ENCODE results near the gene GDF7. TPM values are rescaled to one million over a fixed set of nuclear protein-coding genes. Genes with fewer than 3 reads are reported as not detected.
A peak's percentile ranks its signal among the peaks of the same experiment; 100 is the strongest.

The GDF7 gene
- total and polyA plus RNA-seq, 3 donors from 2014 or later, result 0.62 to 1.1 (median 0.69) TPM

DNA sequence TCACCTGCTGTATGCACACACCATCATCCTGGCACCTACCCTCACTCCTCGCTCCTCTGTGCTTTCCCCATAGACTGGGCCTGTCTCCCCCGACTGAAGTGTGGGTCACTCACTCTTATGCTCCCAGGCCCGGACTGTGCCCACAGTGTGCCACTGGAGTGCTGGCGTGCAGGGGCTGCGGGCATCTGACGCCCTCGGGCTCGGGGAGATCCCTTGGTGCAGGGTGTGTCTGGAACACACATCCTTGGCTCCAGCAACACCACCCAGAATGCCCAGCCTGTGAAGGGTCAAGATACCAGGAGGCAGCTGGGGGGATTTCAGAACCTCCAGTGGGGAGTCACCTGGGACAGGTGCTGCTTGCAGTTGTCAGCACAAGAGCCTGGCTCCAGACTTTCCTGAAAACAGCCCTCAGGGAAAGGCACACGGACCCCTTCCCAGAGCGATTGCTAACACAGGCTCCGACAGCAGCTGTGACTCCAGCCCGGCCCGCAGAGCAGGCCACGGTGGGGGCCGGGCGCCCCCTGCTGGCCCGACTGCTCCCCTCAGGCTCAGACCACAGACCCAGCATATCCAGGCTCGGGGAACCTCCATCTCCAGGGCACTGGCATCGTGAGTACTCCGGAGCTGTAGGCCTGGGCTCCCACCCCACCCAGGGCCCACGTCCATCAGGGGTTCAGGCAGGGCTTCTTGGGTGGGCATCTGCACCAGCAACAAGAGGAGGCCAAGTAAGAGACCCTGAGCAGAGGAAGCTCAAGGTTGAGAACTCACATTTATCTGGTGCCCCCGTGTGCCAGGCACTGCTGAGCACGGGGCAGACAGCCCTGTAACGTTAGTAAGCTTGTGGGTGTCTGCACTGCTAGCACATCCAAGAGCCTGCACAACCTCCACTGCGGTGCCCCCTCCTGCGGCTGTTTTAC is 24.6 kb upstream of the GDF7 start:
- DNase-seq, result peak; percentile 86
- 44 to 97% methylated on average over 4 to 26 of the region's 26 CpGs for WGBS, 2 donors
- Histone ChIP-seq H3K4me1 (peaks cover 7% of the 10 kb centered on the region), H3K27ac (no peak overlapping the region), H3K4me3 (no peak overlapping the region), H3K36me3 (ENCODE audit: low read depth, missing control alignments) (no peaks in the 10 kb centered on the region), H3K9me3 (no peaks in the 10 kb centered on the region), H3K27me3 (no peaks in the 10 kb centered on the region)
- intact Hi-C loops (cut with DNase I; ENCODE audit: low total_unique reads), result no loop called here
- TF ChIP-seq POLR2A (IDR thresholded peaks at IDR 0.05), result no peak
- TF ChIP-seq, protein P1, sequence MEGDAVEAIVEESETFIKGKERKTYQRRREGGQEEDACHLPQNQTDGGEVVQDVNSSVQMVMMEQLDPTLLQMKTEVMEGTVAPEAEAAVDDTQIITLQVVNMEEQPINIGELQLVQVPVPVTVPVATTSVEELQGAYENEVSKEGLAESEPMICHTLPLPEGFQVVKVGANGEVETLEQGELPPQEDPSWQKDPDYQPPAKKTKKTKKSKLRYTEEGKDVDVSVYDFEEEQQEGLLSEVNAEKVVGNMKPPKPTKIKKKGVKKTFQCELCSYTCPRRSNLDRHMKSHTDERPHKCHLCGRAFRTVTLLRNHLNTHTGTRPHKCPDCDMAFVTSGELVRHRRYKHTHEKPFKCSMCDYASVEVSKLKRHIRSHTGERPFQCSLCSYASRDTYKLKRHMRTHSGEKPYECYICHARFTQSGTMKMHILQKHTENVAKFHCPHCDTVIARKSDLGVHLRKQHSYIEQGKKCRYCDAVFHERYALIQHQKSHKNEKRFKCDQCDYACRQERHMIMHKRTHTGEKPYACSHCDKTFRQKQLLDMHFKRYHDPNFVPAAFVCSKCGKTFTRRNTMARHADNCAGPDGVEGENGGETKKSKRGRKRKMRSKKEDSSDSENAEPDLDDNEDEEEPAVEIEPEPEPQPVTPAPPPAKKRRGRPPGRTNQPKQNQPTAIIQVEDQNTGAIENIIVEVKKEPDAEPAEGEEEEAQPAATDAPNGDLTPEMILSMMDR (IDR thresholded peaks at IDR 0.05), result peak; percentile 83 to 93 (median 93)

GRCh38 chr2:20643060-20643459 is 23.9 kb upstream of the GDF7 start:
- intact Hi-C loops (cut with DNase I; ENCODE audit: low total_unique reads), result no loop called here
- peaks cover 7% of the 10 kb centered on the region for H3K4me1 ChIP-seq

GRCh38 chr2:20643826-20644225 is 23.1 kb upstream of the GDF7 start:
- Histone ChIP-seq H3K27me3 (no peaks in the 10 kb centered on the region), H3K27ac (no peak overlapping the region), H3K9me3 (no peaks in the 10 kb centered on the region), H3K4me1 (peaks cover 7% of the 10 kb centered on the region), H3K4me3 (no peak overlapping the region), H3K36me3 (ENCODE audit: low read depth, missing control alignments) (no peaks in the 10 kb centered on the region)
- 64 to 75% methylated on average over 3 of the region's 3 CpGs for WGBS, 2 donors
- no peak for DNase-seq
- TF ChIP-seq, protein P1 (IDR thresholded peaks at IDR 0.05), result no peak
- TF ChIP-seq POLR2A (IDR thresholded peaks at IDR 0.05), result no peak
- intact Hi-C loops (cut with DNase I; ENCODE audit: low total_unique reads), result no loop called here

More at GRCh38 chr2:20643060-20643459, 23.9 kb upstream of the GDF7 start:
- H3K27me3 ChIP-seq, result no peaks in the 10 kb centered on the region
- no peak overlapping the region for H3K4me3 ChIP-seq
- no peaks in the 10 kb centered on the region for H3K9me3 ChIP-seq
- no peak overlapping the region for H3K27ac ChIP-seq
- no peak for DNase-seq
- H3K36me3 ChIP-seq (ENCODE audit: low read depth, missing control alignments), result no peaks in the 10 kb centered on the region
- WGBS, 2 donors, result 89 to 94% methylated on average over 7 of the region's 7 CpGs
- TF ChIP-seq POLR2A (IDR thresholded peaks at IDR 0.05), result no peak
- TF ChIP-seq, protein P1 (IDR thresholded peaks at IDR 0.05), result no peak

- DNase-seq, result no peak
- Histone ChIP-seq H3K27me3 (no peaks in the 10 kb centered on the region), H3K36me3 (ENCODE audit: low read depth, missing control alignments) (no peaks in the 10 kb centered on the region), H3K27ac (no peak overlapping the region), H3K9me3 (no peaks in the 10 kb centered on the region), H3K4me1 (peaks cover 19% of the 10 kb centered on the region), H3K4me3 (no peak overlapping the region)
- TF ChIP-seq, protein P1 (IDR thresholded peaks at IDR 0.05), result no peak
- TF ChIP-seq POLR2A (IDR thresholded peaks at IDR 0.05), result no peak
- intact Hi-C loops (cut with DNase I; ENCODE audit: low total_unique reads), result no loop called here
- 89% methylated on average over 14 of the region's 14 CpGs; no CpG with 5 or more reads in 1 of the 2 donors for WGBS, 2 donors
Observed at GRCh38 chr2:20645301-20645701, 21.6 kb upstream of the GDF7 start.
